HG03064 (cell line): ENCODE measurements around the gene ARFGEF2.
"Not testable (repeated sequence)": the region's sequence is repeated elsewhere in the genome, so short reads cannot be mapped to it uniquely, and the experiment has no call there.

Source experiments
- ATAC-seq: cut with Tn5 transposase; IDR thresholded peaks from one replicate; pipeline ENCODE4 v1.9.1; 2021; ENCODE audit warnings: low read depth; ENCODE audit not compliant: unreplicated experiment

The ARFGEF2 gene

DNA sequence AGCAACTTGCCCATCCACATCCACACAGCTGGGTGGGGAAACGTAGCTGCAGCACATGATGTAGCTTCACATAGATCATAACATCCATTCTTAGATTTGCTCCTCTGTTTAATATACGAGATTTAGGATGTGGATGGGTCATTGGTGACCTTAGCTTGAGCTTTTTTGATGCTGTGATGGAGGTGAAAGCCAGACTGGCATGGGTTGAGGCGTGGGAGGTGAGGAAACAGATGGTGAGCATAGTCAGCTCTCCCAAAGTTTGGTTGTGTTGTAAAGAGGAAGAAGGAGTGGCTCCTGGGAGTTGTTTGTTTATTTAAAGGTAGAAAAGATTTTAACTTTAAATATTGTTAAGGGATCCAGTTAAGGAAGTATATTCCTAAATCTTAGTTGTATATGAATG, 5.3 kb downstream of the ARFGEF2 start:
- ATAC-seq: no peak

DNA sequence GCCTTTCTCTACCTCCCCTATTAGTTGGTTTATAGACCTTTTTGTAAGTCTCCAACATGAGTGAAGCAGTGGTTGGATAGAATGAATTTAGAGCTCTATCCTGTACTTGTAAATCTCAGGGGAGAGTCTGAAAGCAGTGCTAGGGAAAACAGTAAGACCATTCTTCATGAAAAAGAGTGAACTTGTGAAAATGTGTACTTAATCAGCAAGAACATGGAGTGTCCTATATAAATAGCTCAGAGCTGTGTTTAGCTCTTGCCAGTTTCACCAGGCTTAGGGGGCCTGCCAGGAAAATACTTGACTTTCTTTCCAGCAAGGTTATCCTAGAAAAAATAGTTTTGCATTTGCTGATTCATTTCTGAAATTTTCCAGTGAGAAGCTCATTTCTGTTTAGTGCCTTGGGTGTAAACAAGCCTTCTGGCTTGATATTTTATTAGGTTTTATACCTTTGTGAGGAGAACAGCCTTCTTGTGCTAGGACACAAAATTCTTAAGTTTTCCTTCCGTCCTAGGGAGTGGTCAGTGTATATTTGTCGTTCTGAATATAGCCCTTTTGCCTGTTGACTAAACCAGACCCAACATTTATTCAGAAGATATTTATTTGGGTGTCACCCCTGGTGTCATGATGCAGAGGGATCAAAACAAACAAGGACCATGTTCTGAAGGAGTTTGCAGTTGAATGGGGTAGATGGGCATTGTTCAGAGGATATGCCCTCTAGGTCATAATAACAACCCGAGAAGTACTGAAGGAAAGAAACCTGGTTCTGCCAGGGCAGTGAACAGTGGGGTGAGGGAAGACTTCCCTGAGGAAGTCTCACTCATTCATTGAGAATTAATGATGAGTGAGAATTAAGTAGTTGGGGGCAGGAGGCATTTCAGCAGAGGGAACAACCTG, 7.6 kb downstream of the ARFGEF2 start:
- ATAC-seq: no peak

DNA sequence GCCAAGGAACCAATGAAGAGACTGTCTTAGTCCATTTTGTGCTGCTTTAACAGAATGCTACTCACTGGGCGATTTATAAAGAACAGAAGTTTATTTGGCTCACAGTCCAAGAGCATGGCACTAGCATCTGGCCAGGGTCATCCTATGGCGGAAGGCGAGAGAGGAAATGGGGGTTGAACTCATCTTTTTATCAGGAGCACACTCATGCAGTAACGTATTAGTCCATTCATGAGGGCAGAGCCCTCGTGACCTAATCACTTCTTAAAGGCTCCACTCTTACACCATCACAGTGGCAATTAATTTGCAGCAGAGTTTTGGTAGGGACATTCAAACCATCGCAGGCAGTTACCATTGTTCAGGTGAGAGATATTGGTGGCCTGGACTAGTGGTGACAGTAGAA, 8.5 kb downstream of the ARFGEF2 start:
- ATAC-seq: no peak

DNA sequence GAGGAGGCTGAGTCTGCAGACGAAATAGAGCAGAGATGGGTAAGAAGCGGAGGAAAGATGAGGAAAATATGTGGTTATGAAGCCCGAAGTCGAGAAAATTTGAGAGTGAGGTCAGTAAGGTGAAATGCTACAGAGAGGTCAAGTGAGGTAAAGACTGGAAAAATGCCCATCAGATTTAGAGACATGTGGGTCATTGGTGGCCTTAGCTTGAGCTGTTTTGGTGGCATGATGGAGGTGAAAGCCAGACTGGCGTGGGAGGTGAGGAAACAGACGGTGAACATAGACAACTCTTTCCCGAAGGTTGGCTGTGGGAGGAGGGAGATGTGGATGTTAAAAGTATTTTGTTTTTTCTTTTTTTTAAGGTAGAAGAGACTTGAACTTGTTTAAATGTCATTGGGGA, 9.4 kb downstream of the ARFGEF2 start:
- ATAC-seq: no peak

DNA sequence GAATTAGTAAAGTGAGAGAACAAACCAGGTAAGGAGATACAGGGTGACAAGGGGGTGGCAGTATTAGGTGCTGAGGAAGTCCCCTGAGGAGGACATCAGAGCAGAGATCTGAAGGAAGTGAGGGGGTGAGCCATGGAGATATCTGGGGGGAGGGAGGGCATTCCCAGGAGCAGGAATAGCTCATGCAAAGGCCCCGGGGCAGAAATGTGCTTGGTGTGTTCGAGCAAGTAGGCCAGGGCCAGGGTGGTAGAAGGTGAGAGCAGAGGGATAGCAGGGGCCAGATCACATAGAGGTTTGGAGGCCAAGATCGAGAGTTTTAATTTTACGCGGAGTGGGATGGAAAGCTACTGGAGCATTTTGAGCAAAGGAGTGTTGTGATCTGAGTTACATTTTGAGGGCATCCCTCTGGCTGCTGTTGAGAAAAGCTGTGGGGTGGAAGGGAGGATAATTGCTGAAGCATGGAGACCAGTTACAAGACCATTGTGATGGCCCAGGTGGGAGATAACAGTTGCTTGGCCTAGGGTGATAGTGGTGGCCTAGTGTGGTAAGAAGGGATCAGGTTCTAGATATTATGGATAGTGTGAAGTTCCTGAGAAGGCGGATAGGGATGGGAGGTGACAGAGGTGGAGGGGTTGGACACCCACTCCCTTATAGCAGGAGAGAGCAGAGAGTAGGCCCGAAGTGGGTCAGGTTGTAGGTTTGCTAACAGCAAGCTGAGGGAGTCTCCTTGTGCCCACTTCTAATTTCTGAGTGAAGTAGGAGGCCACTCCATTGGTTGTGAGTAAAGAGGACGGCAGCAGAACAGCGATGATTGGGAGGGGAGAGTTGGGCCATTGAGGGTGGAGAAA, 10.2 kb downstream of the ARFGEF2 start:
- ATAC-seq: no peak

DNA sequence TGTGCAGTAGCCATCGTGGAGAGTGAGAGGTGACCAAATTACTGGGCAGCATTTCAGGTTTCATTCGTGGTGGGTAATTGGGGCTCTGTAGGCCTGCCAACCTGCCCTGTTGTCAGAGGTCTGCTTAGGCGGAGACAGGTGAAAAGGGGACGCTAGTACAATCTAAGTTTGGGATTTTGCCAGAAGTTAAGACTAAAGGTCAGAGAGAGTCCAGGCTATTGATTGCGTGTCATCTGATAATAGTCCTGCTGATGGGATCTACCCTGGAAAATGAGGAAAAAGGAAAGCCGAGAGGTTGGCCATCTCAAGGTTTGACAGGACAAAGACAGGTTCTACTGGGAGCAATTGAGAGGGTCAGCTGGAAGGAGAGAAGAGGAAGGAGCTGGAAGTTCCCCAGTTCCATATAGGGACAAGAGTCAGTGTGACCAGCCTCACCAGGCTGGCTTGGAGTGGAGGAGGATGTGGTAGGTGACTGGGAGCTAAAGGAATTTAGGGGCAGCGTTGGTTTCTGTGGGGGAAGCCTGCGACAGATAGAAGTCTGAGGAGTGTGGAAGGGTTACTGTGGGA, 10.9 kb downstream of the ARFGEF2 start:
- no peak for ATAC-seq

DNA sequence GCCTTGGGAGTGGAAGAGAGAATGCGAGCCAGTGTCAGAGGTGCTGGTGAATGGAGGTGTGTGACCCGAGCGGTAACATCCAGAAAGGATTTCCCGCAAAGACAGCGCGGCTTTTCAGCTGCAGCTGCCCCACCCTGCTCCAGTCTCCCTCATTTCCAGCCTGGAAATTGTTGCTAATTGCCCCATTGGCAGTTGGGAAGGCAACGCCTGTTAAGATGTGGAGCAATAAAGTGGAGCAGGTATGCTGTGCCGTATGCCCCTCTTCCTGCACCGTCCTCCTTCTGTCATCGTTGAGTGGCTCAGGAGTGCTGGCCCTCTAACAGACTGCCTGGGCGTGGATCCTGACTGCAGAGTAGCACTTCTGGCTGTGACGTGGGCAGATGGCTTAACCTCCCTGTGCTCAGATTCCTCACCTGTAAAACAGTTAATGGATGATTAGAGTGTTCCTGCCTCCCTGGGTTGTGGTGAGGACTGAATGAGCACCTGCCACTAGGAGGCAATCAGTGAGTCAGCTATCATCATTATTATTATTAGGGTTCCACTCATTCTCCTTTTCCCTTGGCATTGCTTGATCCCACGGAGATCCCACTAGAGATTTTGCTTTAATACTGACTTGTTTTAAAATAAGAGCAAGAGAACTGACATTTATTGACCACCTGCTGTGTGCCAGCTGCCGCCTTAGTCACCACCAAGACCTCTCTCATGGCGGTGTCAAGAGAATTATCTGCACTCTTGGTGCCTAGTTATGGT, 11.7 kb downstream of the ARFGEF2 start:
- no peak for ATAC-seq

DNA sequence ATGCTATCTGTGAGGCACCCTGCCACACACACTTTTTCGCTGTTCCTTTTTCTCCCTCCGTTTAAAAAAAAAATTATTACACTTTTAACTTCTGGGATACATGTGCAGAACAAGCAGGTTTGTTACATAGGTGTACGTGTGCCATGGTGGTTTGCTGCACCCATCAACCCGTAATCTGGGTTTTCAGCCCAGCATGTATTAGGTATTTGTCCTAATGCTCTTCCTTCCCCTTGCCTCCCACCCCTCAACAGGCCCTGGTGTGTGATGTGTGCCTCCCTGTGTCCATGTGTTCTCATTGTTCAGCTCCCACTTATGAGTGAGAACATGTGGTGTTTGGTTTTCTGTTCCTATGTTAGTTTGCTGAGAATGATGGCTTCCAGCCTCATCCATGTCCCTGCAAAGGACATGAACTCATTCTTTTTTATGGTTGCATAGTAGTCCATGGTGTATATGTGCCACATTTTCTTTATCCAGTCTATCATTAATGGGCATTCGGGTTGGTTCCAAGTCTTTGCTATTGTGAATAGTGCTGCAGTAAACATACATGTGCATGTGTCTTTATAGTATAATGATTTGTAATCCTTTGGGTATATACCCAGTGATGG, 12.9 kb downstream of the ARFGEF2 start:
- ATAC-seq: not testable (repeated sequence)

DNA sequence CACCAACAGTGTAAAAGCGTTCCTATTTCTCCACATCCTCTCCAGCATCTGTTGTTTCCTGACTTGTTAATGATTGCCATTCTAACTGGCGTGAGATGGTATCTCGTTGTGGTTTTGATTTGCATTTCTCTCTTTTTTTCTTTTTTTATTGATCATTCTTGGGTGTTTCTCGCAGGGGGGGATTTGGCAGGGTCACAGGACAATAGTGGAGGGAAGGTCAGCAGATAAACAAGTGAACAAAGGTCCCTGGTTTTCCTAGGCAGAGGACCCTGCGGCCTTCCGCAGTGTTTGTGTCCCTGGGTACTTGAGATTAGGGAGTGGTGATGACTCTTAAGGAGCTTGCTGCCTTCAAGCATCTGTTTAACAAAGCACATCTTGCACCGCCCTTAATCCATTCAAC, 13.5 kb downstream of the ARFGEF2 start:
- not testable (repeated sequence) for ATAC-seq

DNA sequence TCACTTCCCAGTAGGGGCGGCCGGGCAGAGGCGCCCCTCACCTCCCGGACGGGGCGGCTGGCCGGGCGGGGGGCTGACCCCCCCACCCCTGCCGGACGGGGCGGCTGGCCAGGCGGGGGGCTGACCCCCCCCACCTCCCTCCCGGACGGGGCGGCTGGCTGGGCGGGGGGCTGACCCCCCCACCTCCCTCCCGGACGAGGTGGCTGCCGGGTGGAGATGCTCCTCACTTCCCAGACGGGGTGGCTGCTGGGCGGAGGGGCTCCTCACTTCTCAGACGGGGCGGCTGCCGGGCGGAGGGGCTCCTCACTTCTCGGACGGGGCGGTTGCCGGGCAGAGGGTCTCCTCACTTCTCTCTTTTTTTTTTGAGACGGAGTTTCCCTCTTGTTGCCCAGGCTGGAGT, 14.7 kb downstream of the ARFGEF2 start:
- ATAC-seq: not testable (repeated sequence)

DNA sequence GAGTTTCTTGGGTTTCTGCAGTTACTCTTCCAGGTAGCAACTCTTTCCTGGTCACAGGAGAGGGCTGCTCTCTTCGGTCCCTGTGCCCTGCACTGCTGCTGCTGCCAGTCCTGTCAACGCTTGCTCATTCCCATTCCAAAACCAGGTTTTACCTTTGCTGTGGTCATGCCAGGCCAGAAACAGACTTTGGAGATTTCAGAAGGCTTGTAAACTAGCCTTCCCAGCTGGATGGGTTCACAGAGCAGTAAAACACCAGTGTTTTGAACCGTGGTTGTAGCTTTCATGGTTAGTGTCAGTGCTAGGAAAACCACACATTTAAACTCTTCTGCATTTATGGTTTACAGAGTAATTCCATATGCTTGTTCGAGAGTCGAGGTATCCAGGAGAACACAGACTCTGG, 16.2 kb downstream of the ARFGEF2 start:
- ATAC-seq: no peak

DNA sequence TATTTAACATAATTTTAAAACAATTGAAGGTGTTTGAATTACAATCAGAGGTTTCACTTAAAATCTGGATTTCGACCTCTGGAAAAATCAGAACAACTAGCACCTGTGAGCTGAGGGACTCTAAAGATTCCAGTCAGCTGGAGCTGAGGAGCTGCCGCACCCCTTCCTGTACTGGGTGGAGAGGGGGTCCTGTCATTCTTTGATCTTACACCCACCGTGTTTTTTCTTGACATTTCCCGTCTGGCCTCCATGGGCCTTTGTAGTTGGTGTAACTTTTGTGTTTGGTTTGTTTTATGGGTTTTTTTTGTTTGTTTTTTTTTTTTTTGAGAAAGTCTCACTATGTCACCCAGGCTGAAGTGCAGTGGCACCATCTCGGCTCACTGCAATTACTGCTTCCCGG, 17.2 kb downstream of the ARFGEF2 start:
- ATAC-seq: no peak

DNA sequence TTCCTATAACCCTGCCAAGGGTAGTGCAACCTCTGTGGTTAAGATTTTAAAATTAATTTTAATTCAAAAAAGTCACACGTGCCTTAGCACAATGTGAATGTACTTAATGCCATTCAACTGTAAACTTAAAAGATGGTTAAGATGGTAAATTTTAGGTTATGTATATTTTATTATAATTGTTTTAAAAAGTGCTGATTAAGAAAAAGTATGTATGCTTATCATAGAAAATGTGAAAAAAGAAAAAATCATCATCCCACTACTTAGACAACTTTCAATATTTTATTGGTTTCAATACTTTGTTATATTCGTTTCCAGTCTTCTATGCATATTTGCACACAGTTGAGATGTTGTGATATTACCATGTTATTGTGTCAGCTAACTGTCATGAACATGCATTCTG, 18.7 kb downstream of the ARFGEF2 start:
- ATAC-seq: no peak

DNA sequence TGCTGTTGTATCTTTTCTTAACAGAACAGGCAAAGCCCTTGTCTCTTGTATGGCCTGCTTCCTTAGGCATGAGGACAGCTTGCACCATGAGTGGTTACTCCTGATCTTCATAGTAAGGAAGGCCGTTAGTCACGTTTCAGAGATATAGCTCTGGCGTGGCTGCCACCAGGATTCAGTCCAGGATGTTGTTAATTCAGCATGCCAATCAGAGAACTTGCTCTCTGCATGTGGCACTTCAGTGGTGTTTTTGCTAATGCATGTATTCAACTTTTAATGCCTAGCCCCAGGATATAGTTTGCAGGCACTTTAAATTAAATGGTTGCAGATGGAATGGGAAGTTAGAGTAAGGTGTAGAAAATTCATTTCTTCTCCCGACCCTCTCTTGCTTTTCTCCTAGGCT, 20.0 kb downstream of the ARFGEF2 start:
- no peak for ATAC-seq

DNA sequence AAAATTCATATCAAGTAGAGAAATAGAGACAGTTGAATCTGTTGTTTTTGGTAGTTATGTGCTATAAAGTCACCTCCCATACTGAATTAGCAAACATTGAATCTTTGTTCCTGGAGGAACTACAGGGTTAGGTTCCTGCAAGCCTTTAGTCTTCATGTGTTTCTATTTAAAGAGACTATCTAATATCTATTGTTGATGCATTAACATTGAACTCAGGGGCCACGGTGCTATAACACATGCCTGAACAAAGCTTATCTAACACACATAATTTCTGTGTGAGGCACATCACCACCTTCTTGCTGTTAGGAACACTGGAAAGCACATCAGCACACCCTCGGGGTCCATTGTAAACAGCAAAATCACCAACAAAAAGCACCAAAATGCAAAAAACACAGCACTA, 21.2 kb downstream of the ARFGEF2 start:
- ATAC-seq: no peak

DNA sequence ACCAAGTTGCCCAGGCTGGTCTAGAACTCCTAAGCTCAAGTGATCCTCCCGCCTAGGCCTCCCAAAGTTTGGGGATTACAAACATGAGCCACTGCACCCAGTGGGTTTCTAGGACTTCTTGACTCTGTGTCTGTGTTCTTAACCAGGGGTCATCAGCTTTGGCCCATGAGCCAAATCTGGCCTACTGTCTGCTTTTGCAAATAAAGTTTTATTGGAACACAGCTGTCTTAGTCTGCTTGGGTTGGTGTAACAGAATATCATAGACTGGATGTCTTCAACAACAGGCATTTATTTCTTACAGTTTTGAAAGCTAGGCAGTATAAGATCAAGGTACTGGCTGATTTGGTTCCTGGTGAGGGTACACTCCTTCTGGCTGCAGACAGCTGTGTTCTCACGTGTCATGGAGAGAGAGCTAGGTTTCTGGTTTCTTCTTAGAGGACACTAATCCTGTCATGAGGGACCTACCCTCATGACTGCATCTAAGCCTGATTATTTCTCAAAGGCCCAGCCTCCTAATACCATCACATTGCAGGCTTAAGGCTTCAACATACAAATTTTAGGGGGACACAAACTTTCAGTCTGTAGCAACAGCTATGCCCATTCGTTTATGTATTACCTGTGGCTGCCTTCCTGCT, 23.3 kb downstream of the ARFGEF2 start:
- no peak for ATAC-seq

DNA sequence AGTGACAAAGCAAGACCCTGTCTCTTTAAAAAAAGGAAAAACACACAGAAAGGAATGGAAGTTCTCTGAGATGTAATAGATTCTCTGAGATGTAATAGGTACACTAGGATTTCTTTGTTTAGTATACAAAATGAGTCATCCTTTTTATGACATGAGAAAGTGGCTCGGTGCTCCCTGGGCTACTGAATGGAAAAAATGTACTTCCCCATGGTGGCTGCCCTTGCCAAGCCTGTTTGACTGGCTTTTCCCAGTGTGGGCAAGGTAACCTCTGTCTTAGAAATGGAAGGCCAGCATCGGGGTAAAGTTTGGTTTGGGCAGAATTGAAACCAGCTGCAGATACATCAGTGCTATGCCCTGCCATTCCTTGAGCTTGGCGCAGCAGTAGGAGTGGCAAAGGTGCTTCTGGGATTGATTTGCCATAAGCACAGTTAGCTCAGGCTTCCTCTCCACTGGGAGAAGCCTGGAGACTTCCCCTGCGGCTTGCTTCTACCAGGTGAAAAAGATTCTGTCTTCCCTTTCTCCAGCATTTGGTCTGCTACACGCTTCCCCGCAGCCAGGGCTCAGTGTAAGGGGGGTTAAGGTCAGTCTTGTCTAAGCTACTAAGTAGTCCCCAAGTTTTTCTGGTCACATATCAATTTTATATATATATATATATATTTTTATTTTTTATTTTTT, 24.5 kb downstream of the ARFGEF2 start:
- no peak for ATAC-seq

DNA sequence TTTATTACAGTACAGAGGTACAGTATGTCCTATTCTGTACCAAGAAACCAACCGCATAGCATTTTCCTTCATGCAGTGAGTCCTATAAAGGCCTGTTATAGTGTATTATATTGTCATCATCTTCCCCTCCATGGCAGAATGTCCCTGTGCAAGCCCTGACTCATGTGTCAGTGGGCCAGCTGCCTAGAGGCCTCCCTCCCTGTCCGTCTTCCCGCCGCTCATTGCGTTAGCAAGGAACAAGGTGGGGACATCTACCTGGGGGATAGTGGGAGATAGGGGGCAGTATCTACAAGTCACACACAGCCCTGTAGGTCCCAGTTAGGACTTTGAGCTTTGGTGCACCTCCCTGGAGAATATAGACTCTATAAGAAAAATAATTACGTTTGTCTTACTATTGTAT, 27.1 kb downstream of the ARFGEF2 start:
- no peak for ATAC-seq
